Kidney epithelial cell (primary cell): ENCODE results near the gene MAP1LC3A. TPM values are rescaled to one million over a fixed set of nuclear protein-coding genes. Genes with fewer than 3 reads are reported as not detected.

ENCODE experiments used
- DNase-seq: peaks from one replicate; pipeline ENCODE4 v3.0.0-alpha.2; 2010; ENCODE audit warnings: low read depth
- H3K27me3 ChIP-seq: 2 replicates; pipeline ENCODE4 v1.6.0; 2011; ENCODE audit warnings: low read length; ENCODE audit not compliant: control insufficient read depth, insufficient read depth
- H3K36me3 ChIP-seq: 2 replicates; pipeline ENCODE4 v1.5.1; 2011; ENCODE audit warnings: low read length; ENCODE audit not compliant: control insufficient read depth, insufficient read depth
- H3K4me3 ChIP-seq: 2 replicates; pipeline ENCODE4 v1.5.1; 2011; ENCODE audit warnings: low read depth, mild to moderate bottlenecking, control low read depth, low read length
- CTCF ChIP-seq: IDR thresholded peaks from 2 replicates; pipeline ENCODE4 v1.5.1; 2011; ENCODE audit warnings: mild to moderate bottlenecking, moderate library complexity, low read length, control low read depth, inconsistent platforms; ENCODE audit not compliant: insufficient read depth, poor library complexity, severe bottlenecking
- total RNA-seq: library from RNA; depleted of rRNA; stranded (reverse); fragments of >200 nt; gene quantifications from 2 replicates; pipeline ENCODE4 v1.2.3, GENCODE V29; 2015

MAP1LC3A gene
- total RNA-seq, 1 donor from 2014 or later, result 63.0 TPM

- TF ChIP-seq CTCF, result no peak
- Histone ChIP-seq H3K4me3 (no peak overlapping the region), H3K36me3 (no peaks in the 10 kb centered on the region), H3K27me3 (no peaks in the 10 kb centered on the region)
- no peak for DNase-seq
Measured at GRCh38 chr20:34582911-34583310, 24.4 kb downstream of the MAP1LC3A start.

- no peaks in the 10 kb centered on the region for H3K36me3 ChIP-seq
- no peaks in the 10 kb centered on the region for H3K27me3 ChIP-seq
- DNase-seq, result no peak
- no peak overlapping the region for H3K4me3 ChIP-seq
- TF ChIP-seq CTCF, result no peak
Measured at GRCh38 chr20:34583544-34583943, 25.0 kb downstream of the MAP1LC3A start.

GRCh38 chr20:34585019-34585418, 26.5 kb downstream of the MAP1LC3A start:
- TF ChIP-seq CTCF, result no peak
- DNase-seq, result no peak
- H3K4me3 ChIP-seq, result no peak overlapping the region
- H3K27me3 ChIP-seq, result no peaks in the 10 kb centered on the region
- H3K36me3 ChIP-seq, result no peaks in the 10 kb centered on the region

GRCh38 chr20:34586488-34587163, 28.1 kb downstream of the MAP1LC3A start:
- Histone ChIP-seq H3K27me3 (no peaks in the 10 kb centered on the region), H3K4me3 (no peak overlapping the region), H3K36me3 (no peaks in the 10 kb centered on the region)
- DNase-seq, result no peak
- TF ChIP-seq CTCF, result no peak

- no peaks in the 10 kb centered on the region for H3K27me3 ChIP-seq
- no peak overlapping the region for H3K4me3 ChIP-seq
- no peak for DNase-seq
- TF ChIP-seq CTCF, result no peak
- H3K36me3 ChIP-seq, result no peaks in the 10 kb centered on the region
Measured at GRCh38 chr20:34595377-34596184, 37.1 kb downstream of the MAP1LC3A start.
